Measurements from ENCODE around the gene ACSS2. TPM values are rescaled to one million over a fixed set of nuclear protein-coding genes. Genes with fewer than 3 reads are reported as not detected.

ACSS2 gene
- total RNA-seq, 1 donor from 2014 or later: 41.9 TPM

DNA sequence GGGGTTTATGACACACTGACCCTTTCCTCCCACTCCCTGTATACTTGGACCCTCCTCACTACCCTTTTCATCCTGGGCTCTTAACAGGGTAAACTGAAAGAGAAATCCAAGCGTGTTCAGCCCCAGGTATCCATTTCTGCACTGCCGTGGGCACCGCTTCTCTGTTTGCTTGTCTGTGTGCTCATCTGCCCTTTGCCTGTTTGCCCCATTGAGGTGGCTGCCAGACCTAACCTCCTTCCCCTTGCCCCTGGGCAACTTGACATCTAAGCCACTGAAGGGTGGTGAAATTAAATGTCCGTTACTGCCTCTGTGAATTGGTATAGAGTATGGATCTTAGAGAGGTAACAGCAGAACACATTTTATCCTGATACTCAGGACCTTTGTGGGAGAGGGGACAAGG is 38.7 kb downstream of the ACSS2 start:
- no peak for DNase-seq (ENCODE audit: low read depth, low spot score)

DNA sequence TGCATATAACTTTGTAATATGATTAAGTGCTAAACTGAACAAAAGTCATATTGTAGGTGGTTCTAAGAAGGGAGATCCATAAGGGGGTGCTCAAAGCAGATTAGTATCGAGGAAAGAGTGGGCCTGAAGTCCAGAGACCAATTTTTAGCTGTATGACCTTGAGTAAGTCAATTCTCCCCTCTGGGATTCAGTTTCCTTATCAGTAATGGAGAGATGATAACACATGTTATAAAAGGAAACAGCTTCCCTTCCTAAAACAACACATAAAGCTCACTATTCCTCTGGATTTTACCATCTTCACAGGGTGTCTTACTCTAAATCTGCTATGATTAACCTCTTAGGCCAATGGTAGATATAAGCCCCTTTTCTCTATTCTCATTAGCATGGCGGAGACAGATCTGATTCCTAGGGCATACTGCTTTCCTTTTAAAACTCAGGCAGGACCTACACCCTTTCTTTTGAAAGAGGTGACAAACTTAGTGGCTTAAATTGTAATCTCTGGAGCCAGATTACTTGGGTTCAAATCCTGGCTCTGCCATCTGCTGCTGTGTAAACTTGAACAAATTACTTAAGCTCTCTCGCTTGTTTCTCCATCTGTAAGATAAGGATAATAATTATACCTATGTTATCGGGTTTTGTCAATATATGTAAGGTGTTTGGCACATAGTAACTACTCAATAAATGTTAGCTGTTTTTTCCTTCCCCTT is 39.5 kb downstream of the ACSS2 start:
- no peak for DNase-seq (ENCODE audit: low read depth, low spot score)

DNA sequence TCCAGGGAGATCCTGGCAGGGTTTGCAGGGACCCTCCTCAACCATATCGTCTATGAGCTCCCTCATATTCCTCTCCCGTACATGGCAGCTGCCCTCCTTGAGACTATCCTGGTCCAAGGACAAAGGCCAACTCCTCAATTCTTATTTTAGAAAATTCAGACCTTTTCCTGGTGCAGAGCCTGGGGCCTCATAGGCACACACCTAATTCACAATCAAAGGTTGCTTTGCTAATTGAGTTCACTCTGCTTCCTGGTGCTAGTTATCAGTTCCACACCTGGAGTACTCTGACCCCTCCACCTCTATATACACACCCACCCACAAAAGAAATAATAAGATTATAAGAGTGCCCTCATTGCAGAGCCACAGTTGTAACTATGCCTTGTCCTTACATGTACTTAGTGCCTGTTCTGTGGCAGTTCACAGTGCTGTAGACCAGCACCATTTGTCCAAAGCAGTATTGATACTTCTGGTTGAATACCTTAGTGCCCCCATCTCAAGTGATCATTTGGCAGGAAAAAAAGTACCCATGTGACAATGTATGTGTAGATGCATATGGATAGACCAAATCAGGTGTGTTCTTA is 40.5 kb downstream of the ACSS2 start:
- no peak for DNase-seq (ENCODE audit: low read depth, low spot score)

DNA sequence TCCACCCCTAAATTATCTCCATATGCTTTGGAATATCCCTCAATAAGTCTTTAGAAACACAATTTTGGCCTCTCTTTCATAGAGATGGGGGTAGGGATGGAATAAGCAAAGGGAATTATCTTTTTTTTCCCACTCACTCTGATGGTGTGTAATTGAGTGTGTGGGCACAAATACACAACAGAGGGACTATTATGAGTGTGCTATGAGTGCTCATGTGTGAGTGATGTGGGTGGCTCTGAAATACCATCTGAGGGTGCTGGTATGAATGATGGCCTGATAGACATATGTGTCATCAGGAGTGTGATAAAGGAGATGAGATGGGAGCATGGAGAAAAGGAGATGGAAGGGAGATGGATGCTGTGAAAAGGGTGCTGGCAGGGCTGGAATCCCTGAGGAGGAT is 43.6 kb downstream of the ACSS2 start:
- no peak for DNase-seq (ENCODE audit: low read depth, low spot score)

DNA sequence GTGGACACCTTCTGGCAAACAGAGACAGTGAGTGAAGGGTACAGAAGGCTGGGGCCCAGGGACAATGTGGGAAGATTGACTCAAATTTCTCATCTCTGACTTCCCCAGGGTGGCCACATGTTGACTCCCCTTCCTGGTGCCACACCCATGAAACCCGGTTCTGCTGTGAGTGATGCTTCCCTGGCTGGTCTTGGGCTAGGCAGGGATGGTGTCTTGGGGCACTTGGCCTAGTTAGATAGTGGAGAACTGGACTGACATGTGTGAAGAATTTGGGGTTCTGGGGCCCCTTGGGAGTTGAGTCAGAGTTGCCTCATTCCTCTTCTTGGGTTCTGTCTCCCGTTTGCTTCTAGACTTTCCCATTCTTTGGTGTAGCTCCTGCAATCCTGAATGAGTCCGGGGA is 45.0 kb downstream of the ACSS2 start:
- no peak for DNase-seq (ENCODE audit: low read depth, low spot score)

DNA sequence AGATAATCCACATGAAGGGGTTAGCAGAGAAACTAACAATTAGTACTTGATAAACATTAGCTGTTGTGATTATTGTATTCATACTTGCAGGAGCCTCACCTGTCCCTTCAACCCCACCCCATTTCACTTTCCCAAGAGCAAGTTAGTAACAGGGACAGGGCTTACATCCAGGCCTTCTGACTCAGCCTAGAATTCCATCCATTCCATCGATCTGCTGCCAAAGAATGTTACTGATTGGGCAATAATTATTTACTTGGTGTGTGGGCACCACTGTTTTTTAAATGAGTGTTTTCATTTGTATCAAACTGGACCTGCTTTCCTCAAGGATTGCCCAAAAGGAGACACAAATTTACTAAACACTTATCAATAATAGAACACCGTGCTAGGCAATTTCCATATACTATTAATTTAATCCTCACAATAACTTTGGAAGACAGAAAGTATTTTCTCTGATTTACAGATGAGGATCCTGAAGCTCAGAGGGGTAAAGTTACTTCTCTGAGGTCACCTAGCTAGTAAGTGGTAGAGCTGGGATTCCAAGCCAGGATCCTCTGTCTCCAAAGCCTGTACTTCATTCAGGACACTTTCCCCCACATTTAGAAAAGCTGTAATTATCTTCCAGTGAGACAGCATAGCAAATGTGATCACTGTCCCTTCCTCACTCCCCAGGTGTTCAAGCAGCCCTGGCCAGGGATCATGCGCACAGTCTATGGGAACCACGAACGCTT is 46.4 kb downstream of the ACSS2 start:
- no peak for DNase-seq (ENCODE audit: low read depth, low spot score)

DNA sequence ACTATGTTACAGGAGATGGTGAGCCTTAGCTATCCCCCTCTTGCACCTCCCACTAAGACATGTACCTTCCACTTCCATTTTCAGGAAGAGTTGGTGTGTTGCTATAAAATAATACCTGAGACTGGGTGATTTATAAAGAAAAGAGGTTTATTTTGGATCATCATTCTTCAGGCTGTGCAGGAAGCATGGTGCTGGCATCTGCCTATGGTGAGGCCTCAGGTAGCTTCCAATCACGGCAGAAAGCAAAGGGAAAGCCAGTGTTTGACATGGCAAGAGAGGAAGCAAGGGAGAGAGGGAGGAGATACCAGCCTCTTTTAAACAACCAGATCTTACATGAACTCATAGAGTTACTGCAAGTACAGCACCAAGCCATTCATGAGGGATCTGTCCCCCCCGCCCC is 47.0 kb downstream of the ACSS2 start:
- no peak for DNase-seq (ENCODE audit: low read depth, low spot score)

DNA sequence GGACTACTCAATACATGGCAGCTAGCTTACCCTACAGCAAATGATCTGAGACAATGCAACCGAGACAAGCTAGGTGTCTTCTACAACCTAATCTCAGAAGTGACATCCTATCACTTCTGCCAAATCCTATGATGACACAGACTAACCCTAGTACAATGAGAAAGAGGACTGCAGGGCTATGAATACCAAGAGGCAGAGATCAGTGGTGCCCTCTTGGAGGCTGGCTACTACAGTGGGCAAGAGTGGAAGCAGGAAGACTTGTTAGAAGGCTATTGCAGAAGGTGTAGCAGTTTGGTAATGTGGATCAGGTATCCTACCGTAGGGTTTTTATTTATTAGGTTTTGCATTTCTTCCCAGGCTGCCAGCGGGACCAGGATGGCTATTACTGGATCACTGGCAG is 48.9 kb downstream of the ACSS2 start:
- no peak for DNase-seq (ENCODE audit: low read depth, low spot score)

DNA sequence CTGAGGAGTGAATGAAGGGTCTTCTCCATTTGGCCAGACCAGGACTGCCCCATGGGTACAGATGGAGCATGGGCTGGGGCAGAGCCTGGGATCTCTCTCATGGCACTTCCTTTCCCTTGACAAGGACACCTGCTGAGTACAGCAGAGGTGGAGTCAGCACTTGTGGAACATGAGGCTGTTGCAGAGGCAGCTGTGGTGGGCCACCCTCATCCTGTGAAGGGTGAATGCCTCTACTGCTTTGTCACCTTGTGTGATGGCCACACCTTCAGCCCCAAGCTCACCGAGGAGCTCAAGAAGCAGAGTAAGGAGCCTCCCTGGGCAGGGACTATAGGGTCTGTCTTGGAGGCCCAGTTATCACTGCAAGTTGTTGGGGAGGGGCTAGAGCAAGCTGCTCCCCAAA is 49.6 kb downstream of the ACSS2 start:
- no peak for DNase-seq (ENCODE audit: low read depth, low spot score)

DNA sequence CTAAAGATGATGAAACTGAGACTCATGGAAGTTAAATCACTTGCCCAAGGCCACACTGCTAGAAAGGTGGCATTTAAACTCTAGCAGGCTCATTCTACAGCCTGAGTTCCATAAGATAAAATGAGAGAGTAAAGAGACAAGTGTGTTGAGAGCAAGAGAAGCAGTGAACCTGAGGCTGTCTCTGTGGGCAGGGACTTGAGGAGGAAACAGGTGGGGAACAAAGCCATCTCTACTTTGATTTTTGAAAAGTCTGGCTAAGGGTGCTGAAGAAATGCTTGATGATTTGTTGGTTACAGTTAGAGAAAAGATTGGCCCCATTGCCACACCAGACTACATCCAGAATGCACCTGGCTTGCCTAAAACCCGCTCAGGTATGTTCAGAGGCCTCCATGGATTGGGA is 50.2 kb downstream of the ACSS2 start:
- no peak for DNase-seq (ENCODE audit: low read depth, low spot score)

DNA sequence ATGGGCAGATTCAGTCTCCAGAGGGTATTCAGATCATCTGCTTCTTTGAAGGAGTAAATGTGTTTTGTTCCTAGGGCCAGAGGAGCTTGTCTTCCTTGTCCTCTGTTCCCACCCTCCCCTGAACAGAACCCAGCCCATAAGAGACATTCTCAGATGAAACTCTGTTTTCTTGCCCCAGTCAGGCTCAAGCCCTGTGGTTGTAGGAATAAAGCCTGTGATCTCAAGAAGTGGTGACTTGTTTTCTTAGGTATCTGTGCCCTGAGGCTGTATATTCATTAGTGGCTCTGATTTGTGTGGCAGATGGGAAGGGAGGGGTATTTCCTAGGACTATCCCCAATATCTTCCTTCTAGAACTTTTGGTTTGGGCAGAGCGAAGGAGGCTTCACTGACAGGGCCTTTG is 51.3 kb downstream of the ACSS2 start:
- DNase-seq (ENCODE audit: low read depth, low spot score): no peak

DNA sequence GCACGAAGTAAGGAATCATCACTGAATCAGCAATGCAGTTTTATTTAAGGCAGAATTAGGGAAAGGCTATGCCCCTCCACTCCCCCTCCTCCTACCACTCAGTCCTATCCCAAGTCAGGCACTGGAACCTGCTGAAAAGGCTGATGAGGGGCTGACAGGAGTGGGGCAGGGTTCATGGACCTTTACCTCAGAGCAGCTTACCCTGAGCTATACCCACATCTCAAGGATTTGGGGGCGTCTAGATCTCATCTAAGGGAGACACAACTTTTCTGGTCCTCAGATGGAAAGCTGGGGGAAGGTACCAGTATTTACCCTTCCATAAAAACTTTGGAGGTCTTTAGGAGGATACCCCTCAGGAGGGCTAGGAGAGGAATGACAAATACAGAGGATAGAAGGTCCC is 52.0 kb downstream of the ACSS2 start:
- DNase-seq (ENCODE audit: low read depth, low spot score): no peak

DNA sequence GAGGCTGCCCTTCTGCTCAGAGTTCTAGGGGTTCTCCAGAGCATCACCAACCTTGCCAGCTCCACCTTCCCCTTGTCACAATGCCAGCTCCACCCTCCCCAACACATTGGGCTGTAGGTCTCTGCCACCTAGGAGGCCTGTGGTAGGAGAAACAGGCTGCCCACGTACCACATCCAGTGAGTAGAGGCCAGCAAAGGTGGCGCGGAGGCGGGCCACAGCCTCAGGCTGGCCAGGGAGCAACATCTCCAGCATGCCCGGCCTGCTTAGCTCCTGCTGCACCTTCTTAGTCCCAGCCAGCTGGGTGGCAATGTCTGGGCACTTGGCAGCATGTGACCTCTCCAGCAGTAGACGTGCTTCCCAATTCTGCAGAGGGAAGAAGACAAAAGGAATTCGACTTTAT is 55.4 kb downstream of the ACSS2 start:
- no peak for DNase-seq (ENCODE audit: low read depth, low spot score)

DNA sequence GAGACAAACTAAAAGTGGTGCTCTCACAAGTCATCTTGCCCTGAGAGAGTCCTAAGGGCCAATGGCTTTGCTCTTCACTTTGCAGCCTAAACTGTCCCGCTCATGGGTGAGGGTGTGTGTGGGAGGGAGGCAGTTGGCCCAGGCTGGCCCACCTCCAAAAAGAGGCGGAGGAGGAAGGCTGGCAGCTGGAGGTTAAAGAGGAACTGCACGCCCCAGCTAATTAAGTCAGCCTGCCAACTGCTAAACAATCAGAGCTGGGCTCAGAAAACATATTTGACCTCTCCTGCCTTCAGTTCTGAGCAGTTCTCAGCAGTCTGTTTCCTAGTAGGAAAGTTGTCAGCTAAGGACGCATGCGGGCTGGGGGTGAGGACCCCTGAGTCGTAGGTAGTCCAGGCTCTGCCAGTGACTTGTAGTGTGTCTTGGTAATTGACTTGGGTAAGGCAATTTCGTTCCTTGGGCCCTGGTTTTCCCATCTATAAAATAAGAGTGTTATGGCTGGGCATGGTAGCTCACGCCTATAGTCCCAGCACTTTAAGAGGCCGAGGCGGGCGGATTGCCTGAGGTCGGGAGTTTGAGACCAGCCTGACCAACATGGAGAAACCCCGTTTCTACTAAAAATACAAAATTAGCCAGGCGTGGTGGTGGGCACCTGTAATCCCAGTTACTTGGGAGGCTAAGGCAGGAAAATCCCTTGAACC is 62.2 kb downstream of the ACSS2 start:
- no peak for DNase-seq (ENCODE audit: low read depth, low spot score)

DNA sequence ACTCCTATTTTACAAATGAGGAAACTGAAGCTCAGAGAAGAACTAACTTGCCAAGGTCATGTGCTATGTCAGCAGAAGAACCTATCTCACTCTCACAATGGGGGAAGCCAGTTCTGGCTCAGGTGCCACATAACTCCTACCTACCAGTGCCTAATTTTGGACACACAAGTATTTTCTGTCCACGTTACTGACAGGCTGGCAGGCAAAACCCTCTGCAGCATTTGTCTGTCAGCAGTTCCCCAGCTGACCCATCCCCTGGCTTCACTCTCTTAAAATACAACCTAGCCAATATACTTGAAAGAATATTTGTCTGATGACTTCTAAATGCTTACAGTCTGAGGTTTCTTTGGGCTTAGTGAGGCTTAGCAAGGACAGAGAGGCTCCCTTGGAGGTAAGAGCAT is 63.7 kb downstream of the ACSS2 start:
- DNase-seq (ENCODE audit: low read depth, low spot score): no peak

DNA sequence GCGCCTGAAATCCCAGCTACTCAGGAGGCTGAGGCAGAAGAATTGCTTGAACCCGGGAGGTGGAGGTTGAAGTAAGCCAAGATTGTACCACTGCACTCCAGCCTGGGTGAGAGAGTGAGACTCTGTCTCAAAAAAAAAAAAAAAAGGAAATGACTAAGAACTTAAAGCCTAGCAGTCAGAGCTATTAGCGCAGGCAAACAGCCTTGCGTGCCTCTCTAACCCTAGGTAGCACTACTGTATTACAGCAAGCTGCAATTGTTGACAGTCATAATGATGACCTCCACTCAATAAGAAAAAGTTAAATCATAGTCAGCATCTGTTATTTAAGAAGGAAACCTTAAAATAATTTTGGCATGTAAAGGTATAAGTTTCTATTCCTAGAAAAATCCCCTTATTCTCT is 64.8 kb downstream of the ACSS2 start:
- DNase-seq (ENCODE audit: low read depth, low spot score): no peak

DNA sequence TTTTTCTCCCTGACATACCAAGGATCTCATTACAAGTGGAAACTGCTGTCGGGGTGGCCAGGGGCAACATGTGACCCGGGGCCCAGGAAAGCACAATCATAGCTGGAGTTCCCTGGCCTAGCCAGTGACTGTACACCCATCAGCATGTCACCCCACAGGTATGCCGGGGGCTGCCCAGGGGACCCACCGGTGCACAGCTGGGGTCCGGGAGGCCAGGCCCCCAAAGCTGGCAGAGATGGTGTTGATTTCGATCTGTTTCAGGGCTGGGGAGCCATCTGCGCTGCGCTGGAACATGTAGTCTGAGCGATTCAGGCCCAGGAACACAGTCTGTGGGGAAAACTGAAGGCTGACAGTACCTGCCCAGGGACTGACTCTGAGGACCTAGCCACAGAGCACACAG is 65.9 kb downstream of the ACSS2 start:
- DNase-seq (ENCODE audit: low read depth, low spot score): no peak

DNA sequence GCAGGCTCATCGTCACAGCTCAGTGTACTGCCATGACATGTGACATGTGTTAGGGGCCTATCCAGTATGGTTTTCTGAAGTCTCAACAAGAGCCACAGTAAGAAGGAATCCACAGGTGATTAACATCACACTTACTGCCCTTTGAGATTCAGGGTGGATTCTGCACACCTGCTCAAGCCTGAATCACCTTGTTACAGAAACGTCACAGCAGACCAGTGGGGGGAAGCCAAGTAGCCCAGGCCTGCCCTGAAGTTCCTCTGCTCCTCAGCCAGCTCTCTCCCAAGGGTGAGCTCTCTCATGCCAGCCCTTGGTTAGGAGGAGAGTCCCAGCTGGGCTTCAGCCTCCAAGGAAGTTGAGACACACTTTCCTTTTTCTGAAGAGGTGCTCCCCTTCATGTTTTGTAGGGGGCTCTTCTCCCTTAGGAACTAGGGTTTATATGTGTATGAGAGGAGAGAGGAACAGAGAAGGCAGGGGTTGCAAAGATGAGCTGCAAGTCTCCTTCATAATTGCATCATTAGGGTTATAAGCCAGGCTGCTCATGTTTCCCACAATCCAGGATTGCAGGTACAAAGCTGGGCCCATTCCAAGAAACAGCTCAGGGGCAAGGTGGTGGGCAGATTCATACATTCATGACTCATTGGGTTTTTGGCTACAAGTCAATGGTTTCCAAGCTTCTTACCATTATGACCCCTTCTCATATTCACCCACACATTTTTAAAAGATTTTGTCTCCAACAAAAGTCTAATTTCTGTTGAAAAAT is 67.6 kb downstream of the ACSS2 start:
- no peak for DNase-seq (ENCODE audit: low read depth, low spot score)

DNA sequence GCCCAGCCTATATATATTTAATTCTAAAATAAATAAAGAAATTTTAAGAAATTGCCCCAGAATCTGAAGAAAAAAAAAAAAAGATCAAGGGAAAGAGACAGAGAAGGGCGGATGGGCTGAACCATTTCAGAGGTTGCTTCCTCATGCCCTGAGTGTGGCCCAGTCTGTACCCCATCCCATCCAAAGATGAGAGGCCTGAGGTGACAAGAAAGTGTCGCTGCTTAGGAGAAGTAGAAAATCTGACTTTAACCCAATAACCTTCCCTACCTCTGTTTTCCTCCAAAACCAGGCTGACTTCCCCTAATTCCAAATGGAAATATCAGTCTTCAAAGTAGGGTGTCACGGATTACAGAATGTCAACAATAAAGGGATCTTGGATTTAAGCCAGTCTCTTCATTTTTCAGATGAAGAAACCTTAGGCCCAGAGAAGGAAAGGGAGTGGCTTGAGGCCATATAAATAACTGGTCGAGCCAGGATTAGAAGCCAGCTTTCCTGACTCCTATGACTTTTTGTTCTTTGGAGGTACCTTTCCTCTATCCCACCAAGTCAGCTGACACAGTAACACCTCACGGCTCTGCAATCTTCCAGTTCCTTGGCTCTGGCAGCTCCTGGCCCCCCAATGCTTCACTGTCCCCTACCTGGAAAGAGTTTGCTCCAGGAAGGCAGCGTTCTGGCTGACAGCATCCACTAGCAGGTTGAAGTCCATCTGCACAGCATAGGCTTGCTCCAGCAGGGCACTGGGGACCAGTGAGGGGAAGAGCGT is 69.1 kb downstream of the ACSS2 start:
- DNase-seq (ENCODE audit: low read depth, low spot score): no peak

DNA sequence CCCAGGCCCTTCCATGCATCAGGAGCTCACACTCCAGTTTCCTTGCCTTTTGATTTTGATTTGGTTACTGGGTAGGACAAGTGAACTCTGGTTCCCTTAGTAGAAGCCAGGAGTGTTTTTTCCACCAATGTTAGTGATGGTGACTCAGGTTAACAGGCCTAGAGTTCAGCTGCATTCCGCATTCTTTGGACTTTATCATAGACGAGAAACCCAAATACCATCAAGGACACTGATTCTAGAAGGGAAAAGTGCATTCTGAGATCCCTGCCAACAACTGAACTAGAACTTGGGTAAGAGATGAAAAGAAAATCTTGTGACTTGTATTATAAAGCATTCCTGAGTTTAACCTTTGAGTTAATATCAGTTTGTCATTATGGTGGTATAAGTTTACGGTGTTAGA is 70.2 kb downstream of the ACSS2 start:
- DNase-seq (ENCODE audit: low read depth, low spot score): no peak

DNA sequence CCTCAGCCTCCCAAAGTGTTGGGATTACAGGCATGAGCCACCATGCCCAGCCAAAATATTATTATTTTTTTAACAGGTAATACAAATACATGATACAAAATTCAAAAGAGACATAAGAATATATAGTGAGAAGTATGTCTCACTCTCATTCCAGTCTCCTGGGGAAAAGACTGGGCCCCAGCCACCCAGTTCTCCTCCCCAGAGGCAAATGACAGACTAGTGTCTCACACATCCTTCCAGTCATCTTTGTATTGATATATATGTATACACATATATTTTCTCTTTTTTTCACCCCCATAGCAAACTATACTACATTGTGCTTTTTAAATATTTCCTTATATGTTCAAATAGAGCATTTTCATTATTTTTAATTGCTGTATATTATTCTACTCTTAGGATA is 70.9 kb downstream of the ACSS2 start:
- no peak for DNase-seq (ENCODE audit: low read depth, low spot score)
